Cerebellar nuclear complex (tissue), 1 donor: ENCODE data around the gene RNF151.
"Not testable (repeated sequence)": the region's sequence is repeated elsewhere in the genome, so short reads cannot be mapped to it uniquely, and the experiment has no call there.

Experiments
- DNase-seq, 2 experiments: peaks; one replicate each; lab custom pipeline; 2025; lab: John Stamatoyannopoulos, UW

The RNF151 gene

DNA sequence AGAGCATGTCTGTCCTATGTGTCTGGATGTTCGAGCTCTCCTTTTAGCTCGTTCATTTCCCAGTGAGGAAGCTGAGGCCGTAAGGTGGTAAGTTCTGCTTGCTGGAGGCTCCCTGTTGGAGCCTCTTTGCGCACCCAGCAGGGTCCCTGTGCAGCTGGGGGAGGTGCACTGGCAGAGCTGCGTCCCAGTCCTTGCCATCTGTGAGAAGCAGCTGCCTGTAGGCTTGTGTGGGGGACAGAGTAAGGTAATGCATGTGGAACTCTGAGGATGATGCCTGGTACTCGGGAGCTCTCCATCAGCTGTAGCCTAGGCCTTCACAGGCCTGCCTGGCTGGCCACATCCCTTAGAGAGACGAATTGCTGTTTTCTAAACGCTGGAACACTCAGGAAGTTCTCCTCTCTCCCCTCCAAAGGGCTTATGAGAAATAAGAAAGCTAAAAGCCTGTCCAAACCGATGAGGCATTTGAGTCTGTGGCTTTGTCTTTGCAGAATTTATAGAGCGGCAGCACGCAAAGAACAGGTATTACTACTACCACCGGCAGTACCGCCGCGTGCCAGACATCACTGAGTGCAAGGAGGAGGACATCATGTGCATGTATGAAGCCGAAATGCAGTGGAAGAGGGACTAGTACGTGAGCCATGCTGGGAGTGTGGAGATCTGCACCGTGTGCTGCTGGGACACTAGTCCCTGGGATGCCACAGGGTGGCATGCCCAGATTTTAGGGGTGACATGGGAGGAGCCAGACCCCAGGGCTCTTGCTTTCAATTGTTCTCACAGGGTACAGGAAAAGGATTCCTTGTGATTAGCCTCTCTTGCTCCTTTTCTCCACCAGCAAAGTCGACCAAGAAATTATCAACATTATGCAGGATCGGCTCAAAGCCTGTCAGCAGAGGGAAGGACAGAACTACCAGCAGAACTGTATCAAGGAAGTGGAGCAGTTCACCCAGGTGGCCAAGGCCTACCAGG is 5.7 kb upstream of the RNF151 start:
- no peak for DNase-seq

DNA sequence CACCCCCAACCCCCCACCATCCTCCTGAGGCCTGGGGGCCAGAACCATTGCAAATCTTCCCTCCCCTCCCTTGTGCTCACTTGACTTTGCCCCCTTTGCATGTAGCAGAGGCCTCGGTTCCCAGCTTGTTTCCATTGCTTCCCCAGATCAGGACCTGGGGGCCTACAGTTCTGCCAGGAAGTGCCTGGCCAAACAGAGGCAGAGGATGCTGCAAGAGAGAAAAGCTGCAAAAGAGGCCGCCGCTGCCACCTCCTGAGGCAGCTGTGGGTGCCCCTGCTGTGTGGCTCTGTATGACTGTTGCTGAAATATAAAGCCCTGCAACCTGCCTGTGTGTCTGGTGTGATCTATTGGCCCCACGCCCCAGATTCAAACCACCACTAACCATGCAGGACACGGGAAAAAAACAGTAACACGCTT is 5.0 kb upstream of the RNF151 start:
- no peak for DNase-seq

DNA sequence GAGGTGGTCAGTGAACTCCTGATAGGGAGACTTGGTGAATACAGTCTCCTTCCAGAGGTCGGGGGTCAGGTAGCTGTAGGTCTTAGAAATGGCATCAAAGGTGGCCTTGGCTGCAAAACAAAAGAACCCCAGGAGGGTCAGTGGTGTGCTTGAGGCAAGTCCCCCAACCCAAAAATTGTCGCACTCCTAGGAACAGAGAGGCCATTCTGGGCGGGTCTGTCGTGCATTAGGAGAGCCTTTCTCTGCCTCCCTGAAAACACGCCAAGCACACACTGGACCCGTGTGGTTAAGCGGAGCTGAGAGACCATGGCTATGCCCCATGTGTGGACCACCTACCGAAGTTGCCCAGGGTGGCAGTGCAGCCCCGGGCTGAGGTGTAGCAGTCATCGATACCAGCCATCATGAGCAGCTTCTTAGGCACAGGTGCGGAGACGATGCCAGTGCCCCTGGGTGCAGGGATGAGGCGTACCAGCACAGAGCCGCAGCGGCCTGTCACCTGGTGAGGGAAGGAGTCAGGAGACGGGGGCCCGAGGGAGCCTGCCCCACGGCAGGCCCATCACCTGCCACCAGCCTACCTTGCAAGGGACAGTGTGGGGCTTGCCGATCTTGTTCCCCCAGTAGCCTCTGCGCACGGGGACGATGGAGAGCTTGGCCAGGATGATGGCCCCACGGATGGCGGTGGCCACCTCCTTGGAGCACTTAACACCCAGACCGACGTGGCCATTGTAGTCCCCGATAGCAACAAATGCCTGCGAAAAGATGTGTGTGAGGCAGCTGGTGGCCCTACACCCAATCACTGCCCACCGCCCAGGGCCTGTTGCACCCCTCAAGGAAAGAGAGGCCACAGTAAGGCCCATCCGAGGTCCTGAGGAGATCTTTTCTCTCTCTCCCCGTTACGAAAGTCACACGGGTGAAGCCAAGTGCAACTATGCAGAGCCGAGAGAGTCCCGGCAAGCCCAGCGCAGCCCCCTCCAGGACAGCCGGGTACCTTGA is 4.2 kb upstream of the RNF151 start:
- not testable (repeated sequence) for DNase-seq

DNA sequence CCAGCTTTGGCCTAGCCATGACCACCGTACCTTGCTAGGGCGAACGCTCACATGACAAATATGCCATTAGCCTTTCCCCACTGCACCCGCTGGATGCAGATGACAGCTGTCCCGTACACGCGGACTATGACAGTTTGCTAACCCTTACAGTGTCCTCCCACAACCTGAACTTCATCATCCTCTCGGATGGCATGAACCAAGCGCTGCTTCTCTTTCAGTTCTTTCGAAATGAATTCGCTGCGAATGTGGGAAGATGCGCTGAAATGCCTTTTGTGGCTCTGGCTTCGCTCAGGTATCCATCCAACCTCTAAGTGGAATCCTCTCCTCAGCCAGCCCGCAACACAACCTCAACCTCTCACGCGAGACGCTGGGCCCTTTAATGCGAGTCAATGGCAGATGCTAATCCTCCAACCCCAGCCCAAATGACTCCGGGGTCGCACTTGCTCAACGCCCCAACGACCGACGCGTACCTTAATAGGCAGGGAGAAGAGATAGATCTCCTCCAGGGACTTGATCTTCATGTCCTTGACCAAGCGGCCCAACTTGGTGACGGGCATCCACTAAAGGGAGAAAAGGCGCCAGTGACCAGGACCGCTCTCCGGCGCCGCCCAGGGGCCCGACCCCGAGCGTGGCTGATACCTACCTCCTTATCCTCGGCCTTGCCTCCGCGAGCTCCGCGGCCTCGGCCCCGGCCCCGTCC is 2.7 kb upstream of the RNF151 start:
- no peak for DNase-seq

DNA sequence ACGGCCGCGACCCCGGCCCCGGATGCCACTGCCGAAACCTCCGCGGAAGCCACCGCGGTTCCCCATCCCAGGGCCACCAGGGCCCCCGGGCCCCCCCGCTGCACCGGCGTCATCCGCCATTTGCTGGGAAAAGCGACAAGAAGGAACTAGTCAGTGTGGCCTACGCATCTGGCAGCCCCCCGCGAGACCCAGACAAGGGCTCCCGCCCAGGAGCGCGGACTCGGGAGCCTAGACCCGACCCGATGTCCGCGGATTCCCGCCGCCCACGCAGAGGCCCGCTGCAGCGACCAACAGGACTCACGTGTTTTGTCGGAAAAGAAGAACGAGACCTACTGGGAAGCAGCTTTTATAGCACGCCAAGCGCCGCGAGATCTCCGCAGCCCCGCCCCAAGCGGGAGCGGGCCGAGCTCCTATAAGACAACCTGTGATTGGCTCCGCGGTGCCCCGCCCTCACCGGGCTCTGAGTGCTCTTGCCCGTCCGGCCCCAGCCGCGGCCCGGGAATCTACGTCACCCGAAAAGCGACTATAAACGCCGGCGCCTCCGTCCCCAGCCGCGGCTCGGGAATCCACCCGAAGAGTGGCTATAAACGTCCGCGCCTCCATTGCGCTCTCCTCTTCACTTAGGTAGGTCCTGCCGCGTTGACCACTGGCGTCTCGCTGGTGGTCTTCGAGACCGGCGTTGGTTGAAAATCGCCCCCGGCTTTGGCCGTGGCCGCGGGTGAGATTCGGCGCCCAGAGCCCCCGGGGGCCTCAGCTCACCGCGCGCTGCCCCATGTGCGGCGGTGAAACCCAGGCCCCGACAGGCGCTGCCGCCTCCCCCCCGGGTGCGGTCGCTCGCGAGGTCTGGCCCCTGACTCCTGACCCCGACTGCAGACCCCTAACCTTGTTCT is 1.9 kb upstream of the RNF151 start, which contains the start of gene RPS2:
Gene RPS2, minus strand, starts transcription at position 321 of the 890 bp plus-strand sequence. Its CDS starts 201 bp downstream, at position 120.
- DNase-seq = peak; percentile 91 to 94

DNA sequence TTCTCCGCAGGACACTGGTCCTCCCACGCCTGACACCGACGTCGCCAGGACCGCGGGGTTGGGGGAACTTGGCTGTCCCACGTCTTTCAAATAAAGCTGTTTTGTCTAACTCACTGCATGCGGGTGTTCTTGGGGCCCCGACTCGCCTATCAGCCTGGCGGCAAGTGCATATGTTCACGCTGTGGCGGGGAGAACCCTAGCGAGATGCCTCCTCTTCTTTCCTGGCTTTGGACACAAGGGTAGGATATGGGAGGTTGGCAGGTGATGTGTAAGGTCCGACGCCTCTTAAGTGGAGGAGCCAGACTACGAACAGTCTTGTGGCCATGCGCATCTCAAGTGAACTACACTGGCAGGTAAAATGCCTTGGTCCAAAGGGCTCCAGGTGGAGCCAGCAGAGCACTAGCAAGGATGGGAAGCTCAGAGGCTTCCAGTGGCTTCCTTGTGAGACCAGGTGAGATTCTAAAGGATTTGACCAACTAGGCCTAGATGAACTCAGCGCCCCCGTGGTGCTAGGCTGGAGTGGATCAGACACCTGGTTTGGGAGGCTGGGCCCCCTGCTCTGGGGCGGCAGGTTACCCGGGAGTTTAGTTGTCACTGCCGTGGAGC is 1.2 kb upstream of the RNF151 start:
- no peak for DNase-seq

DNA sequence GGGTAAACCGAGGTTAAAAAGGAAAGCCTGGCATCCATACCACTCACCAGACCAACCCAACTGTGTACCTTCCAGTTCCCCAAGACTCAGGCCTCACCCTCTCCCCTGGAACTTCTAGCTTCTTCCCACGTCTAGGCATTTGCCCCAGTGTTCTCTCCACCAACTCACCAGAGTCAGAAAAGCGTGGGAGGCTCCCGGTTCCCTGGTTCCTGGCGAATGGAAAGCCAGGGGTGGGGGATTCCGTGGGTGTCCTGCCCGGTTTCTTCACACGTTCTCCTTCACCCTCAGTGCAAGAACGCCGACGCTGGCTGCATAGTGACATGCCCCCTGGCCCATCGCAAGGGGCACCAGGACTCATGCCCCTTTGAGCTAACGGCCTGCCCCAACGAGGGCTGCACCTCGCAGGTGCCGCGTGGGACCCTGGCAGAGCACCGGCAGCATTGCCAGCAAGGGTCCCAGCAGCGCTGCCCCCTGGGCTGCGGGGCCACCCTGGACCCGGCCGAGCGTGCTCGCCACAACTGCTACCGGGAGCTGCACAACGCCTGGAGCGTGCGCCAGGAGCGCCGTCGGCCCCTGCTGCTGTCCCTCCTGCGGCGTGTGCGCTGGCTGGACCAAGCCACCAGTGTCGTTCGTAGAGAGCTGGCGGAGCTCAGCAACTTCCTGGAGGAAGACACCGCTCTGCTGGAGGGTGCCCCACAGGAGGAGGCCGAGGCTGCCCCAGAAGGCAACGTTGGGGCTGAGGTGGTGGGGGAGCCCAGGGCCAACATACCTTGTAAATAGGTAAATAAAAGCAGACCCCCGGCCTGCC is 1.7 kb downstream of the RNF151 start:
- DNase-seq = no peak

DNA sequence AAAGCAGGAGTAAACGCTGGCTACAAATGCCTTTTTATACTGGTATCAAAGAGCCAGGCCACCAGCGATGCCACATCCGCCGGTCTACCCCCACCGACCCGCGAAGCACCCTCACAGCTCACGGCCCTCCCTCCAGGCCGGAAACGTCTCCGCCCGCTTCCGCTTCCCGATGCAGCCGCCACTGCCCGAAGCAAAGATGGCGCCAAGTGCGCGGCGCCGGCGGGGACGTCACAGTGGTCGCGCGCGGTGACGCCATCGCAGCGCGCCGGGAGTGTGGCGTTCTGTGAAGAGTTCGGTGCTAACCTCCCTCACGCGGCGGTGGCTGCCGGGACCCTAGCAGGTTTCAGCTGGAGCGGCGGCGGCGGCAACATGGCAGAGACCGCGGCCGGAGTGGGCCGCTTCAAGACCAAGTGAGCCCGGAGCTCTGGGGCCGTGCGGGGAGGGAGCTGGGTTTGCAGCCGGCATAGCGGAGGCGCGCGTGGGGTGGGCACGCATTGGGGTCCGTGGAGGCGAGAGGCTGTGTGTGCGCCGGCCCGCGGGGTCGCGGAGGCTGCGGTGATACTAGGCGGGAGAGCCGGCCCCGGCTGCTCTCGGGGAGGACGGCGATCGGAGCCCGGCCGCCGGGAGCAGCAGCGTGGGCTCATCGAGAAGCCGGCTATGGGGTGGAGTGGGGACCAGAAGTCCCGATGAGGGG is 5.3 kb downstream of the RNF151 start, which contains the start of gene TBL3:
Gene TBL3, plus strand, starts transcription at position 258 of the 694 bp plus-strand sequence. Its CDS starts 112 bp downstream, at position 370.
- peak in 1 of 2 experiments; percentile 56 for DNase-seq

DNA sequence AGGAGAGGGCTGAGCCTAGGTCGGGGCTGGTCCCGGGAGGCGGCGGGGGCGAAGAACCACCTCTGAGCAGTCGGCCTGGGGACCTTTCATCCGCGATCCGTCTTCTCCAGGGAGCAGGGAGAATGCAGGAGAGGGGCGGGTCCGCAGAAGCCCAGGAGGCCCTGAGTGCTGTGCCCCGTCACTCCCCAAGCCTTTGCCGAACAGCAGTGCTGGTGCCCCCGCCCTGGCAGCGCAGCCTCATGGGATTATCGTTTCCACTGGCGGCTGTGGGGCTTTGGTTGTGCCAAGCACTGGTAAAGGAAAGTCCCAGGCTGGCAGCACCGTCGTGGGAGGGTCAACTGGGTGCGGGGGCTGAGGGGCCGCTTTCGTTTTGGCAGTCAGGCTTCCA is 5.8 kb downstream of the RNF151 start:
- no peak for DNase-seq

DNA sequence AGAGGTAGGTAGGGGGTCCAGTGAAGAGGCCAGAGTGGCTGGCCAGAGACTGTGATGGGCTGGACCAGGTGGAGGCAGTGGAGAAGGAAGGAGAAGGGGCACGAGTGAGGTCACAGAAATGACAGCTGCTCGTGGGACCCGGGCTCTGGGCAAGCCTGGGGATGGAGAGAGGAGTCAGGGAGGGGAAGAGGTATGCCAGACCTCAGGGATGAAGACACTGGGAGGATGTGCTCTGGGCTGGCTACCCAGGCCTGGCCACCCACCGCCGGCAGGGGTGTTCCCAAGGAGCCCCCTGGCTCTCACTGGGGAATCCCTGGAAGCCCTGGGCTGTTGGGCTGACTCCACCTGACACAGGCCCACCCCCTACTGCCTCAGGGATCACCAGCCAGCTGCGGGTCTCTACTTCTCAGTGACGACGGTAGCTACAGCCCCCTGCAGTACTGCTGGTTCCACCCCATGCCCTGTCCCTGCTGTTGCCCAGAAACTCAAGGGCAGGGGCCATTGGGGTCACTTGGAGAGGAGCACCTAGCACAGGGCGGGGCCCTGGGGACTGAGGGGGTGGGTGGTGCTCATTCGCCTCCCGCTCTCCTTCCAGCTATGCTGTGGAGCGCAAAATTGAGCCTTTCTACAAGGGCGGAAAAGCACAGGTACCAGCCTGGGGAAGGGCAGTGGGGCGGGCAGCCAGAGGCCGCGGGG is 7.0 kb downstream of the RNF151 start:
- no peak for DNase-seq

DNA sequence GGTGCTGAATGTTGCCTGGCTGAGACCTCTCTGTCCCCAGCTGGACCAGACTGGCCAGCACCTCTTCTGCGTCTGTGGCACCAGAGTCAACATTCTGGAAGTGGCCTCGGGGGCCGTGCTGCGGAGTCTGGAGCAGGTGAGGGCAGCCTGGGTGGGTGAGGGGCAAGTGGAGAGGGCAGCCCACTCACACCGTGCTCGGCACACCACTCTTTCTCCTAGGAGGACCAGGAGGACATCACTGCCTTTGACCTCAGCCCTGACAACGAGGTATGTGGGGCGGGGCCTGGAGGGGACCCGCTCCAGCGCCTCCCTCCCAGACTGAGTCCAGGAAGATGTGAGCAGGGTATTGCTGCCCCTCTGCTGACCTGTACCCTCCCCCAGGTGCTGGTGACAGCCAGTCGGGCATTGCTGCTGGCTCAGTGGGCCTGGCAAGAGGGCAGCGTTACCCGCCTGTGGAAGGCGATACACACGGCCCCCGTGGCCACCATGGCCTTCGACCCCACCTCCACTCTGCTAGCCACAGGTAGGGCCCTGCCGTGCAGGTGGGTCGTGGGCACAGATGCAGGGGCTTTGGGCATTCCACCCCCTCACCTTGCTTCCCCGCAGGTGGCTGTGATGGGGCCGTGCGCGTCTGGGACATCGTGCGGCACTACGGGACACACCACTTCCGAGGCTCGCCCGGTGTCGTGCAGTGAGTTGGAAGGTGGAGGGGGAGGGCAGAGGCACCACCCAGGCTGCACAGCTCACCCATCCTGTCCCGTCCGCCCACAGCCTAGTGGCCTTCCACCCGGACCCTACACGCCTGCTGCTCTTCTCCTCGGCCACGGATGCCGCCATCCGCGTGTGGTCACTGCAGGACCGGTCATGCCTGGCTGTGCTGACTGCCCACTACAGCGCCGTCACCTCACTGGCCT is 7.8 kb downstream of the RNF151 start:
- no peak for DNase-seq

DNA sequence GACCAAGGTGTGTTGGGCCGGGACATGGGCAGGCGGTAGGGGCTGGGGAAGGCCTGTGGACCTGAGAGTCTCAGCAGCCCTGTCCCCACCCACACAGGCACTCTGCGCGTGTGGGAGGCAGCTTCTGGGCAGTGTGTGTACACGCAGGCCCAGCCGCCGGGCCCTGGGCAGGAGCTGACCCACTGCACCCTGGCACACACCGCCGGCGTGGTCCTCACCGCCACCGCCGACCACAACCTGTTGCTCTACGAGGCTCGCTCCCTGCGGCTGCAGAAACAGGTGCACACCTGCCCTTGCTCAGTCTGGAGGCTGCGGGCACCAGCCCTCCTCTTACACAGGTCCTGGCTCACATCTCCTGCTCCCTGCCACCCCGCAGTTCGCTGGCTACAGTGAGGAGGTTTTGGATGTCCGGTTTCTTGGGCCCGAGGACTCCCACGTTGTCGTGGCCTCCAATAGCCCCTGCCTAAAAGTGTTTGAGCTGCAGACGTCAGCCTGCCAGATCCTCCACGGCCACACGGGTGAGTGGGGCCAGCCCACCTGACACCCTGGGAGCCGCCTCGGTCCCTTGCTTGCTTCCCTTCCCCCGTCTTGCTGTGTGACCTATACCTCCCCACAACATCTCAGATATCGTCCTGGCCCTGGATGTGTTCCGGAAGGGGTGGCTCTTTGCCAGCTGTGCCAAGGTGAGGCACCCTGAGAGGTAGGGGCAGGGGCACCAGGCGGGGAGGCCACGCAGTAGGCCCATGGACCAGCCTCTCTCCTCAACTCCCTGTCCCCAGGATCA is 9.0 kb downstream of the RNF151 start:
- DNase-seq = no peak

DNA sequence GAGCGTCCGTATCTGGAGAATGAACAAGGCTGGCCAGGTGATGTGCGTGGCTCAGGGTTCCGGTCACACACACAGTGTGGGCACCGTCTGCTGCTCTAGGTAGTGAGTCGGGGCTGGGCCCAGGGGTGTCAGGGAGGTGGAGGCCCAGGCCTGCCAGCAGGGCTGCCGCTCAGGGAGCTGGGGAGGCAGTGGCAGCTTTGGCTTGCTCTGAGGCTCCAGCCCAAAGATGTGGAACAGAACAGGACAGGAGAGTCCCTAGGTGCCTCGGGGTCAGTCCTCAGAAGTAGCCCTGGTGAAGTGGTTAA is 9.5 kb downstream of the RNF151 start:
- DNase-seq = no peak

DNA sequence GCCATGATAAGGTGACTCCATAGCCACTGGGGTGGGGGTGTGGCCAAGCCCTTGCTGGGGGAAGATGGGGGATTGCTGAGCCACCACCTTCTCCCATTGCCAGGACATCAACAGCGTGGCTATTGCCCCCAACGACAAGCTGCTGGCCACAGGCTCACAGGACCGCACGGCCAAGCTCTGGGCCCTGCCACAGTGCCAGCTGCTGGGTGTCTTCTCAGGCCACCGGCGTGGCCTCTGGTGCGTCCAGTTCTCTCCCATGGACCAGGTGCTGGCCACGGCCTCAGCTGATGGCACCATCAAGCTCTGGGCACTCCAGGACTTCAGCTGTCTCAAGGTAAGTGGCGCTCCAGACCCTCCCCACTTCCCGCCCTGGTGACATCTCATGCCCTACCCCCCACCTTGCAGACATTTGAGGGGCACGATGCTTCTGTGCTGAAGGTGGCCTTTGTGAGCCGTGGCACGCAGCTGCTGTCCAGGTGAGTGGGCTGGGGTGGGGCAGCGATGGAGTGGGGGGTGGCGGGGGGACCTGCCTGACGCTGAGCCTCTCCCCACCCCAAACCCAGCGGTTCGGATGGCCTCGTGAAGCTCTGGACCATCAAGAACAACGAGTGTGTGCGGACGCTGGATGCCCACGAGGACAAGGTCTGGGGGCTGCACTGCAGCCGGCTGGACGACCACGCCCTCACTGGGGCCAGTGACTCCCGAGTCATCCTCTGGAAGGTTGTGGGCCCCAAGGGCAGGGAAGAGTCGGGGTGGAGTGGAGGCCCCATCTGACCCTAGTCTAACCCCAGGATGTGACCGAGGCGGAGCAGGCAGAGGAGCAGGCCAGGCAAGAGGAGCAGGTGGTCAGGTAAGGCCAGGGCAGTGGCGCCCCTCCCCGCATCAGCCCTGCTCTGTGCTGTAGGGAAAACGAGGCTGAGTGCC is 10.6 kb downstream of the RNF151 start:
- DNase-seq = no peak

DNA sequence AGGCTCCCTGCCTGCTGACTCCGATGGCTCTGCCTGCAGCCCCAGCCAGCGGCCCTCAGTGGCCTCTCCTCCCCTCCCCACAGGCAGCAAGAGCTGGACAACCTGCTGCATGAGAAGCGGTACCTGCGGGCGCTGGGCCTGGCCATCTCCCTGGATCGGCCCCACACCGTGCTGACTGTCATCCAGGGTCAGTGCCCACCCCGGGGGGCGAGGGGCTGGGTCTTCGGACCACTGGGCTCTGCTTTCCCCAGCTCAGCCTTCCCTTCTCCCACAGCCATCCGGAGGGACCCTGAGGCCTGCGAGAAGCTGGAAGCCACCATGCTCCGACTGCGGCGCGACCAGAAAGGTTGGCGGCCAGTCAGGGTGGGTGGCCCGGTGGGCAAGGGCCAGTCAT is 11.2 kb downstream of the RNF151 start:
- no peak for DNase-seq
